Stimulated activated CD4-positive, alpha-beta T cell treated with anti-CD3 and anti-CD28 coated beads, Interleukin-2, amount 100 ng/mL, for 4 hours (primary cell): ENCODE measurements around the gene APOD.

ENCODE experiments used
- DNase-seq: peaks from one replicate; pipeline ENCODE4 v3.0.0-alpha.2; 2020; ENCODE audit warnings: low read depth

Gene APOD

DNA sequence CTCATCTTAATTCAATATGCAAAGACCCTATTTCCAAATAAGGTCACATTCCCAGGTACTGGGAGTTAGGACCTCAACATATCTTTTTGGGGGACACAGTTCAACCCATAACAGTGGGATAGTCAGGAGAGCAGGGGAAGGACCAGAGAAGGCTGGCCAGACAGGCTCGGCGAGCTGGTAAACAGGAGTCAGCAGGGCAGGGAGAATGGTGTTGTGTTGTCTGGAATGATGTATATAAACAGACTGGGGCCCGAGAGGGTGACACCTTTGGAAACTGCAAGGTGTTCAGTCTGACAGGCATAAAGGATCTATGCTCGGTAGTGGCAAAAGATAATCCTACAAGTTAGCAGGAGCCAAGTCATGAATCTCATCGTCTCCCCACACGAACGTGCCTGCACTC, 30.5 kb downstream of the APOD start:
- no peak for DNase-seq

DNA sequence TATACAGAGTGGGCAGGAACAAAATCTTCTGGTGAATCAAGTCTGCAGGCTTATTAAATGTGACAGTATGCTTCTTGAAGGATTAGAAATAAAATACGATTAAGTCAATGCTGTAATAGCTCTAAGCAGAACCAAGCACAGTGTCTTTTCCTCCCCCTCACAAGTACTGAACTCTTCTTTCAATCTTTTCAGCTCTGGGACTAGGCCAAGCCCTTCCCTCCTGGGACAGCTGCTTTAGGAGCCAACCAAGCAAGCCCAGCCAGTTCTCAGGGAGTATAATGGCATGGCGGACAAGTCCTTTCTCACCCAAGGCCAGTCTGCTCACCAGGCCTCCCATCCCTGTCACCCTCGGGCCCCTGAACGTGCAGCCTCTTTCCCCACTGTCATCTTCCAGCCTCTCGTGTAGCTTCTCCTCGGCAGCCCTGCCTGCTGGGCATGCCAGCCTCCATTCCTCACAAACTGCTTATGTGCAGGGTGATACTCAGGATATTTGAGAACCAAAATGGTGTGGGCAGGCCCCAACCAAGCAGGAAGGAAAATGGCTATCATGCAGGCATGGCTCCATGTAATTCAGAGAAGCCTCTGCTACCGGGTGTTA, 32.3 kb downstream of the APOD start:
- no peak for DNase-seq

DNA sequence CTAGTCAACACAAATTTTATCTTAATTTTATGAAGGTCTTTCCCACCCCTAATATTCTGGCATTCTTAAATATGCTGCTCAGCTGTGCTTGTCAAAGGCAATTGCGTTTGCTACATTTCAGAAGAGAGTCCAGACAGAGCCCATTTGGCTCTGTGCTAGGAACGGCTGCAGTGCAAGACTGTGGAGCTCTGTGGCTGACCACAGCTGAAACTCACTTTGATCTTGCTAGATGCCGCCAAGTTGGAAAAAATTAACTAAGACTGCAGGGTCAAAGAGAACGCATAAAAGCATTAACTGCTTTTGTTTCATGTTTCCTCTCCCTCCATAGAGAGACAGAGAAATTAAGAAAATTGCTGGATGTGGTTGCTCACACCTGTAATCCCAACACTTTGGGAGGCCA, 33.0 kb downstream of the APOD start:
- DNase-seq: no peak

DNA sequence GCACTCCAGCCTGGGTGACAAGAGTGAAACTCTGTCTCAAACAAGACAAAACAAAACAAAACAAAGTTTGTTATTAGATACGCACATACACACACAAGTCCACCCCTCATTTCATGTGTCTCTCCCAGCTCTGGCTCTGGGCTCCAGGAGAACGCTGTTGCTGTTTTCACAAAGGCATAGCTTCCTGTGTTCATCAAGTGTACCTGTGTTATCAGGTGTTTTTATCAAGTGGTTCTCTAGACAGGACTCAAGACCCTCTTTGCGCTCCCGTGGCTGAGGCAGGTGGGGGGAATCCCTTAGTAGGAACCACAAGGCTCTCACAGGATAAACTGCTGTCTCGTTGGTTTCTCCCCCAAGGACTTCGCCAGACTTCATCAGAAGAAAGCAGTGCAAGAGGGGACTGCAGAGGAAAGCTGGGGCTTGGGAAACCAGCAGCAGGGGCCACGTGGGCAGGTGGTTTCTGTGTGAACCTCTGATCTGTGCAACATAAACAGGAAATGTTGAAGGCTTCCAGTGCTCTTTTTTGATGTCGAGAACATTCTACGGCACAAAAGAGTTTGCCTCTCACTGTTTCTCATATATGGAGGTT, 33.7 kb downstream of the APOD start:
- peak; percentile 63 for DNase-seq

DNA sequence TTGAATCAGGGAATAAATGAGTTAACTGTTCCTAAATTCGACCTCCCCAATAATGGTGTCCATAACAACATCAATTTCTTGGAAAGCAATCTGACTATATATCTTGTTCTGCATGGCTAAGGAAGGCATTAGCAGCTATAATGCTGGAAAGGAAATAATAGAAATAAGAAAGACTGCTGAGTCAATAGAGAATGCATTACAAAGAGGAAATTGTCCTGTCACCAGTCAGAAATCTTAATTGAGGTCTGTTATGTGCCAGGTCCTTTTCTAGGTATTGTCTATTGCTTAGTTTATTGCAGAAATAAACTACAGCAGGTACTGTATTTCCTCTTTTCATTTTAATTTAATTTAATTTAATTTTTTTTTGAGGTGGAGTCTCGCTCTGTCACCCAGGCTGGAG, 34.8 kb downstream of the APOD start:
- DNase-seq: no peak

DNA sequence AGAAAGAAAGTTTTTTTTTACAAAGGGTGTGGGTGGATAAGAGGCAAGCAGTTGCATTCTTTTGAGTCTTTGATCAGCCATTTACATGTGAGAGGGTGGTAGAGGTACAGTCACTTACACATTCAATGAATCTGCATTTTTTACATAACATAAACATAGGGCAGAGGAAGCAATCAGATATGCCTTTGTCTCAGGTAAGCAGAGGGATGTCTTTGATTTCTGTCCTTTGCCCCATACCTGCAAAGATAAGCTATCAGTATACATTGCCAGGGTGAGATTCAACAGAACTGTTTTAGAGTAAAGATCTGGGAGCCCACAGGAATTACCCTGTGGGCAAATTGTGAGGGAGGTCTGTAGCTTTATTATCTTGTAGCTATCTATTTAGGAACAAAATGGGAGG, 35.2 kb downstream of the APOD start:
- DNase-seq: no peak

DNA sequence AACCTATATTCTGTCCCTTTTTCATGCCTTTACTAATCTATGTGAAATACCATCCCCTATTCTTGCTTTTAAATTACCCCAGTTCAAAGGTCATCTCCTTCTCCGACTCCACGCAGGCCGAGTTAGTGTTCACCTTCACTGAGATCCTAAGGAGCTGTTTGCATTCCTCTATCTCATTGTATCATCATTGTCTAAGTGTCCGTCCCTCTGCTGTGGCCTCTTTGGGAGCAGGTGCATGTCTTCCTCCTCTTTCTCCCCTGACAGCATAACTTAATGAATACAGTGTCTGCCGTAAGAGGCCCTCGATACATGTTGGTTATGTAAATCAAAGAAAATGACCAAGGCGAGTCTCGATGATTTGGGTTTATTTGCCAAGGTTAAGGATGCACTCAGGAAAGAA, 35.7 kb downstream of the APOD start:
- no peak for DNase-seq

DNA sequence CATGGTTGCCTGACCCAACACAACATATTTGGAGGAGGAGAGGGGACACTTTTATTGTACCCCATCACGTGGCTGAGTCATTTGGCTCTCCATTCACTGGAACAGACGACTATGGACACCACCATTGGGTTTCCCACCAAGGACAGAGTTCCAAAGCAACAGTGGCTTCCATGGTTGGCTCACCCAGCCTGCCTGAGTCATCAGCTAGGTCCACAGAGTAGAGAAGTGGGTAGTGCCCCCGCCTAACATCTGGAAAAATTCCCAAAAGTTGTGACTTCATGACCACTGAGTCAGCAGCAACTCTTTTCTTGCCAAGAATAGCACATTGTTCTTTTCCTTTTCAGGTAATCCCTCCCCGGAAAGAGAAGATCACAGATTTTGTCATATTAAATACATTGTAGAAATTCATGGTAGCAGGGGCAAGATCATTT, 37.6 kb downstream of the APOD start:
- no peak for DNase-seq

DNA sequence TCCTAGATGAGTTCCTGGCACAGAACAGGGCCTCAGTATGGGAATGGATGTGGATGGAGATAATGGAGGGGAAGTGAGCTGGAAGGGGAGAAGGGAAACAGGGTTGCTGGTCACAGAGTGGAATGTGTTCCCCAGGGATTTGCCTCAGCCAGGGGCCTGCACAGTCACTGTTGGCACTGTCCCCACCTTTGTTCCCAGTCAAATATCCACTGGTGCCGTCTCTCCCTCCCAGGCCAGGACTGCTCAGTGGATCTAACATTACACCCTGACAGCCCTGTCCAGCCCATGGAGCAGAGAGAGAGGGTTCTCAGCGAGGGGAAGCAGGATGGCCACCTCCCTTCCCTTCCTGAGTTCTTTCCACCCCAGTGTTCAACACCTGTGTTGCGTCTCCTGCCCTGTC, 39.1 kb downstream of the APOD start:
- DNase-seq: no peak

DNA sequence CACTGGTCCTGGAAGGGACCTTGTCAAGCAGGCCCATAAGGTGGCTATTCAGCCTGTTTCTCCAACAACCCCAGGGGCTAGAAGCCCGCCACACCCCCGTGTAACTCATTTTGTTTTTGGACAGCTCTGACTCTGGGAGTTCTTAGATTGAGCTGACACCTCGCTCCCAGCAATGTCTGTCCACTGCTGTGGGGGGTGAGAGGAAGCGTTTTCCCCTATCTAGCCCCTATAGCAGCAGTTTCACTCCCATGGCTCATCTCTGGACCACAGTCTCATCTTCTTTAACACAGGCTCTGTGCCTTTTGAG, 39.6 kb downstream of the APOD start:
- DNase-seq: no peak

DNA sequence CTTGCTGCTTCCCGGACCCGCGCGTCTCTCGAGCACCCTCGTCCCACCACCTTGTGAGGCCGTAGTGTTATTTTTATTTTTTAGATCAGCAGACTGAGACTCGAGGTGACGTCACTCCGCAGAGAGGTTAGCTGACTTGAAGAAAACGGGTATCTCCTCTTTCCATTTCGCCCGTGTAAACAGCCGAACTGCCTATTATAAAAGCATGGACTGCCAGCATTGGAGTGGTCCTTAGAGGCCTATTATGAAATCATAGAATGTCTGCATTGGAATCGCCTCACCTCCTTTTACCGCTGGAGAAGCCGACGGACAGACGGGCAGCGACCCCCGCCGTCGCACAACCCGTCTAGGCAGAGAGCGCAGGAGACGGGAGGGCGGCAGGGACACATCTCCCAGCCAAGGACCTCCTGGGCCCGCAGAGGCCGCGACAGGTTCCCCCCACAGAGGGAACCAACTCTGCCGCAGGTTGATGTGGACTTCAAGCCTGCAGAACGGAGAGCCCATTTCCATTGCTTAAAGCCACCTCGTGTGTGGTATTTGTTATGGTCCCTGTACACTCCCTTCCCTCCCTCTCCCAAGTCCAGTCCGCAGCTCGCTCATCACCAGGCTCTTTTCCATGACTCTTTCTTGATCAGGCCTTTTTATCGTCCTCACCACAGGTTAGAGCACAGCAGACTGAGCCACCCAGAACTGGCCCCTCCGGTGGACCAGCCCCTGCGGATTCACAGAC, 40.1 kb downstream of the APOD start:
- DNase-seq: no peak

DNA sequence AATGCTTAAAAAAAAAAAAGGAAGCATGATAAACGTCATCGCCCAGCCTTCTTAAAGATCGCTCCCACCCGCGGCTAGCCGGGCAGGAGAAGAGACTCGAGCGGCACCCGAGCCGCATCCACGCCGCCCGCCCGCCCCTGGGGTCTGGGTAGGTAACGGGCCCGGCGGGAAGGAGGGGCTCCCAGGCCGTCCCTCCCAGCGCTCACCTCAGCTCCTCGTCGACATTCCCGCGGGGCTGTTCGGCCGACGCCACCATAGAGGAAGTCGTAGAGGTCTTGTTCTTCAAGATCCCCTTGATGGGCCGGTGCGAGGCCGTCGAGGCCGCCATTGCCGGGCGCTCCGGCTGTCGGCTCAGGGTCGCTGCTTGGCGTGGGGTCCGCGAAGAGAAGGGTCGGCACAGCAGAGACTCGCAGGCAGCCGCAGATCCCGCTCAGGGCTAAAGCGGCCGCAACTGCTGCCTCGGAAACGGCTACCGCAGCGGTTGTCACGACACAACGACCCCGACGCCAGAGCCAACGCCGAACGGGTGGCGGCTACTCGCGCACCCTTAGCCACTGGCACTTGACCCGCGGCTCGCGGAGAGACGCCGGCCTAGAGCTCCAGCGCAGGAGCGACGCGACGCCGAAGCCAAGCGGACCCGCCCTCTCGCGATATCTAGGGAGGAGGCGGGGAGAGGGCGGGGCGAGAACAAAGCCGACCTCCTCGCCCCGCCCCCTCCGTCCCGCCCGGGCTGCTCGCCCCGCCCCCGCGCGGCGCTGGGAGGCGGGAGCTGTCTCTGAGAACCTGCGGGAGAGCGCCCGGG, 40.8 kb downstream of the APOD start, which contains the start of gene PPP1R2:
Gene PPP1R2 (minus strand): TSS at position 628 of the 802 bp plus-strand sequence. CDS start 300 bp downstream, at position 328.
- DNase-seq: peak; percentile 86

DNA sequence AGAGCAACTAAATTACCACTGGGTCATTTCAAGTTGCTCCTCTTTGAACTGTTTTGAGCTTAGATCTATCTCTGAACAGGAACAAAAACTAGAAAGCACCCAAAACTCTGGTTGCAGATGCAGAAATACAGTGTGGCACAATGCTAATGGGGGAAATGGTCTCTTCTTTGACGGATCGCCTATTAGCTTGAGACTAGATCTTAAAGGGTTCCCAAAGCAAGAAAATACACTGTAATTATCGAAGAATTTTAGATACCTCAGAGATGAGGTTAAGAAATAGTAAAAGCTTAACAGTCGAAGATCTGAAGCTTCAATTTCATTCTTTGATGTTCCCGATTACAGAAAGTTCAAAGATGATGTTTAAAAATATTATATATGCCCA, 41.4 kb downstream of the APOD start:
- DNase-seq: no peak

DNA sequence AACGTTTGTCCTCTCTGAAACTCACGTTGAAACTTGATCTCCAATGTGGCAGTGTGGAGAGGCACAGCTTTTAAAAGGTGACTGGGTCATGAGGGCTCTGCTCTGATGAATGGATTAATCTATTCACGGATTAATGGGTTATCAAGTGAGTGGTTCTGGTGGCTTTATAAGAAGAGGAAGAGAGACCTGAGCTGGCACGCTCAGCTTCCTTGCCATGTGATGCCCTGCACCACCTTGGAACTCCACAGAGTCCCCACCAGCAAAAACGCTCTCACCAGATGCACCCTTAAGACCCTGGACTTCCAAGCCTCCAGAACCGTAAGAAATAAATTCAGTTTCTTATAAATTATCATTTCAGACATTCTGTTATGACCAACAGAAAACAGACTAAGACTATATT, 43.2 kb downstream of the APOD start:
- no peak for DNase-seq

DNA sequence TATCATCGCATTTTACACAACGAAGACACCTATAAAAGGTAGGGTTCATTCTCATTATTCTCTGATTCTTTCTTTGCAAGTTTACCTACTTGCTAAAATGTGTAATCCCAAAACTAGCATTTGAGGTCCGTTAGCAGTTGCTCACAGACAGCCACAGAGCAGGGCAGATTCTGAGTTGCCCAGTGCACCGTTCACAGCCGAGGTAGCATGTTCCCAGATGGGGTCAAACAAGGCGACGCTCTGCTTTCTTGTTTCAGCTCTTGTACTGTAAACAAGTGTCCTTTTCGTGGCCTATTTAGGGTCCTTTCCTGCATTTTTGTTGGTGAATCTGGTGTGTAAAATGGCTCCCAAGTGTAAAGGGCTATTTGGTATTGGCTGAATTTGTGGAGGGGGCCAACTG, 43.7 kb downstream of the APOD start:
- DNase-seq: no peak

DNA sequence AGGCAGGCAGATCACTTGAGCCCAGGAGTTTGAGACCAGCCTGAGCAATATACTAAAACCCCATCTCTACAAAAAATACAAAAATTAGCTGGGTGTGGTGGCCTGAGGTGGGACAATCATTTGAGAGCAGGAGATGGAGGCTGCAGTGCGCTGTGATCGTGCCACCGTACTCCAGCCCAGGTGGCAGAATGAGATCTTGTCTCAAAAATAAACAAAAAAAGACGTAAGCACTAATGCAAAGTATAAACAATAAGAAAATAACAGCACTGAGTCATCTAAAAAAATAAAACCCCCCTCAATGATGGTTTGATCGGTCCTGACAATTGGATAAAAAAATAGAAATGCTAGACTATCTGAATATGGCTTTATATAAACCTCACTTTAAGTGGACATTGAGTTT, 44.3 kb downstream of the APOD start:
- no peak for DNase-seq

DNA sequence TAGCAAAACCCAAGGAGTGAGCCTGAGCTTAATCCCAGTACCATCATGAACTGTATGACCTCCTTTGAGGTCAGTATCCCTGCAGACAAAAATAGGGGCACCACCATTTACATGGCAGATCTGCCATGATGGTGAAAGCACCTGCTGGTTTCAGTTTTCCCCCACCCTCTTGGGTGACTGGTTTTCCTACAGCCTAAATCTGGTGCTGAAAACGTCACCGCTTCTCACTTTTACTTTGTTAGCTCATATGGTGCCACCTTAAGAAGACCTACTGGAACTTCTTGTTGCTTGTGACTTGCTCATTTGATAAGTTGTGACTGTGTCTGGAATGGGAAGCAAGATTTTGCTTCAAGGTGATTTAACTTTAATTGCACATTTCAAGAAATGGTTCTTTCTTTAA, 45.7 kb downstream of the APOD start:
- peak; percentile 53 for DNase-seq

DNA sequence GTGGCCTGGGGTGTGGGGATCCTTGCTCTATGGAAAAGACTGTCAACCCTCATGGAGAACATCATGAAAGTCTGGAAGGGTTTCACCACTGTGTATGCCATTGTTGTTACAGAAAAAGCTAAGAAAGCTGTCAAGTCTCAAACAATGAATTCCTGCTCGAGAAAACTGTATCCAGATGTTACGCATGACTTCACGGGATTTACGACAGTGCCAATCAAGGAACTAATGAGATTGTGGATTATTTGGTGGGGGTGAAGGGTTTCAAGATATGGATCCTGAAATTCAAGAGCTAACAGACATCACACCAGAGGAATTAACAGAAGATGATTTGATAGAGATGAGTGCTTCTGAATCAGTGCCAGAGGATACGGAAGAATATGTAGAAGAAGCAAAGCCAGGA, 48.4 kb downstream of the APOD start:
- DNase-seq: no peak

DNA sequence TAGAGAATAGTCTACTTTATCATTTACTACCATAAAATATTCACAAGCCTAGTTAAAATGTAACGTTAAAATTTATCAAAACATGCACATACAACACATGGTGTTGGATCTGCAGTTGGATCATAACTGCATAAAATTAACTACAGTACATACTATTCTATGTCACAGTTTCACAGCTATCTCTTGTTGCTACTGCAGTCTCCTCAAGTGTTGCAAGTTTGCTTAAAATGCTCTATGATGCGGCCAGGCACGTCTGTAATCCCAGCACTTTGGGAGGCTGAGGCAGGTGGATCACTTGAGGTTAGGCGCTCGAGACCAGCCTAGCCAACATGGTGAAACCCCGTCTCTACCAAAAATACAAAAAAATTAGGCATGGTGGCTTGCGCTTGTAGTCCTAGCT, 50.9 kb downstream of the APOD start:
- no peak for DNase-seq

DNA sequence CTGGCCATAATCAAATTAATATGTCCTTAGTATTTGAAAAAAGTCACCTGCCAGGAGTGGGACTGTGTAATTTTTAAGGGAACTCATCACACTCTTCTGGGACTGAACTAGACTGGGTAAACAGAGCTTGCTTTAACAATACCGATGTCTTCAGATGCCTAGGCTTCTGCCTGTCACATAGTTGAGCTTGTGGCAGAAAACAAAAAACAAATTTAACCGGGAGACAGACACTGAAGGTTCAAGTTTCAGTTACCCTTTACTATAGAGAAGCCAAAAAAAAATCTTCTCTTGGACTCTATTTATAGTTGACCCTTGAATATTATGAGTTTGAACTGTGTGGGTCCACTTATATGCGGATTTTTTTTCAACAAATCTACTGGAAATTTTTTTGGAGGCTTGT, 51.4 kb downstream of the APOD start:
- DNase-seq: no peak

DNA sequence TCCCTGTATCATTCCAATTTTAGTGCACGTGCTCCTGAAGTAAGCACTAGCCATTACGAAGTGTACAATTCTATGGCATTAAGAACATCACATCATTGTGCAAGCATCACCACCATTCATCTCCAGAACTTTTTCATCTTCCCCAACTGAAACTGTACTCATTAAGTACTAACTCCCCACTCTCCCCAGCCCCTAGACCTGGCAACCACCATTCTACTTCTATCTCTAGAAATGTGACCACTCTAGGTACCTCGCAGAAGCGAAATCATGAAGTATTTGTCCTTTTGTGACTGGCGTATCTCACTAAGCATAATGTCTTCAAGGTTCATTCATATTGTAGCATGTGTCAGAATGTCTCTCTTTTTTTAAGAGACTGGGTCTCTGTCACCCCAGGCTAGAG, 52.1 kb downstream of the APOD start:
- DNase-seq: no peak

DNA sequence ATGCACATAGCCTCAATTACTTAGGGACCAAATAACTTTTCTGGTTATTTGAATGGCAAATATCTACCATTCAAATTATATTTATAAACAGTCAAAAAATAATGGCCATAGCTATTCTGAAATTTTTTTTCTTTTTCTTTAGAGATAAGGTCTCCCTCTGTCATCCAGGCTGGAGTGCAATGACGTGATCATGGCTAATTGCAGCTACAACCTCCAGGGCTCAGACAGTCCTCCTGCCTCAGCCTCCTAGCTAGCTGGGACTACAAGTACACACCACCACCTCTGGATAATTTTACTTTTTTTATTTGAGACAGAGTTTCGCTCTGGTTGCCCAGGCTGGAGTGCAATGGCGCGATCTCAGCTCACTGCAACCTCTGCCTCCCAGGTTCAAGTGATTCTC, 57.2 kb downstream of the APOD start:
- DNase-seq: no peak
